ENCODE results near the gene TWIST2.

DNA sequence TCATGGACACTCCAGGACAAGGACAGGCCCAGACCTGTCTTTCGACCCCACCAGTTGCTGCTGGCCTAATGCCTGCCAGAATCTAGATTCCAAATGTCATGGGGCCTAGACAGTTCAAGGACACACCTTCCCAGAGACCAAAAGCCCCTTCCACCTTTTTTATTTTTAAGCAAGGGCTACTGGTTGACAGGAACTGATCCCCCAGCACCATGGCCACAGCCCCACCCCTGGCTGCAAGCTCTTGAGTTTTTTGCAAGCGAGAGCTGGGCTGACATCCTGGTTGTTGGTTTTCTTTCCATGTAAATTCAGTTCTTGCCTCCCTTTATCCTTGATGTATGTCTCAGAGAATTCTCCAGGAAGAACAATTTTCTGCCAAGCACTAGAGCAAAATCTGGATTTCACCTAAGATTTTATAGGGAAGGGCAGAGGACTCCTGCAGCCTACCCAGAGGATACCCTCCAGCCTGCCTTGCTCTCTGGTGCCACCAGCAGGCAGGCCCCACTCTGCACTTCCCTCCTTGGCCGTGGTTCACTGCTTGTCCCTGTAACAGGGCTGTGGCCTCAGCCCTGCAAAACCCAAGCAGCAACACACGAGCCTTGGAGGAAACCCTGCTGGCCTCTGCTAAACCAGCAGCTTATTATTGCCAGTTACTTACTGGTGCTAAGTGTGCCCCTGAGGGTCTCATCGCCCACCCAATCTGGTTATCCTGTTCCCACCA, 97.7 kb downstream of the TWIST2 start:
- TF ChIP-seq POLR2A (IDR thresholded peaks at IDR 0.05; ENCODE audit: low read depth, low read length): no peak
- TF ChIP-seq TAF1 (IDR thresholded peaks at IDR 0.05; ENCODE audit: low read depth, low read length): no peak

Measured in GM12891 (cell line).